SK-N-SH treated with all-trans-retinoic acid at 6 μM for 48 hours (cell line): ENCODE results near the gene RNF207.

Source experiments
- ATAC-seq: fragments of 200-7000 bp; cut with Tn5 transposase; 3 replicates; pipeline ENCODE4 v1.9.1; 2020; ENCODE audit warnings: mild to moderate bottlenecking, moderate library complexity
- ARNTL ChIP-seq: fragments of 450-650 bp; formaldehyde crosslinking; IDR thresholded peaks from 2 replicates; pipeline ENCODE4 v1.5.0; 2020; ENCODE audit warnings: low read depth, mild to moderate bottlenecking, moderate library complexity, borderline replicate concordance
- BACH2 ChIP-seq: fragments of 250-450 bp; sonication (Bioruptor Pico); IDR thresholded peaks from 2 replicates; pipeline ENCODE4 v1.9.0; 2021; ENCODE audit warnings: mild to moderate bottlenecking, borderline replicate concordance
- CSDC2 ChIP-seq: fragments of 250-450 bp; sonication (Bioruptor Pico); IDR thresholded peaks from 2 replicates; pipeline ENCODE4 v1.5.0; 2020; ENCODE audit warnings: mild to moderate bottlenecking, moderate library complexity
- GLIS3 ChIP-seq: fragments of 250-450 bp; sonication (Bioruptor Pico); IDR thresholded peaks from 2 replicates; pipeline ENCODE4 v1.5.0; 2020; ENCODE audit warnings: mild to moderate bottlenecking, moderate library complexity
- ISL1 ChIP-seq: fragments of 250-450 bp; sonication (Bioruptor Pico); IDR thresholded peaks from 2 replicates; pipeline ENCODE4 v2.1.2; 2022; ENCODE audit warnings: mild to moderate bottlenecking, moderate library complexity
- OSR1 ChIP-seq: fragments of 250-450 bp; sonication (Bioruptor Pico); IDR thresholded peaks from 2 replicates; pipeline ENCODE4 v1.8.0; 2022; ENCODE audit warnings: moderate library complexity, mild to moderate bottlenecking, inconsistent platforms
- PPARA ChIP-seq: fragments of 250-450 bp; sonication (Bioruptor Pico); IDR thresholded peaks from 2 replicates; pipeline ENCODE4 v1.5.0; 2020; ENCODE audit warnings: mild to moderate bottlenecking, borderline replicate concordance
- RARB ChIP-seq: fragments of 250-450 bp; sonication (Bioruptor Pico); IDR thresholded peaks from 2 replicates; pipeline ENCODE4 v1.8.0; 2021; ENCODE audit warnings: mild to moderate bottlenecking, moderate library complexity
- SNAI2 ChIP-seq: fragments of 250-450 bp; sonication (Bioruptor Pico); IDR thresholded peaks from 2 replicates; pipeline ENCODE4 v1.5.0; 2020; ENCODE audit warnings: mild to moderate bottlenecking, moderate library complexity
- ZC3H10 ChIP-seq: fragments of 250-450 bp; sonication (Bioruptor Pico); IDR thresholded peaks from 2 replicates; pipeline ENCODE4 v1.5.1; 2021; ENCODE audit warnings: mild to moderate bottlenecking, moderate library complexity
- ZFP30 ChIP-seq: fragments of 450-650 bp; formaldehyde crosslinking; IDR thresholded peaks from 2 replicates; pipeline ENCODE4 v1.5.0; 2022; ENCODE audit warnings: mild to moderate bottlenecking, moderate library complexity
- ZNF565 ChIP-seq: fragments of 450-650 bp; formaldehyde crosslinking; conservative IDR thresholded peaks from 2 replicates; pipeline ENCODE4 v1.5.0; 2020; ENCODE audit warnings: low read depth, mild to moderate bottlenecking, moderate library complexity
- TF ChIP-seq, protein P1 (sequence below): fragments of 250-450 bp; sonication (Bioruptor Pico); IDR thresholded peaks from 2 replicates; pipeline ENCODE4 v1.5.1; 2021; ENCODE audit warnings: mild to moderate bottlenecking, moderate library complexity
- TF ChIP-seq, protein P2 (sequence below): fragments of 250-450 bp; sonication (Bioruptor Pico); IDR thresholded peaks from 2 replicates; pipeline ENCODE4 v1.5.1; 2020; ENCODE audit warnings: low read depth, mild to moderate bottlenecking, moderate library complexity
- TF ChIP-seq, protein P3 (sequence below): fragments of 250-450 bp; sonication (Bioruptor Pico); IDR thresholded peaks from 2 replicates; pipeline ENCODE4 v1.5.0; 2020; ENCODE audit warnings: mild to moderate bottlenecking, moderate library complexity
- TF ChIP-seq, protein P4 (sequence below): fragments of 250-450 bp; sonication (Bioruptor Pico); IDR thresholded peaks from 2 replicates; pipeline ENCODE4 v1.8.0; 2021; ENCODE audit warnings: low read depth, mild to moderate bottlenecking, moderate library complexity, borderline replicate concordance
- TF ChIP-seq, protein P5 (sequence below): fragments of 250-450 bp; sonication (Bioruptor Pico); IDR thresholded peaks from 2 replicates; pipeline ENCODE4 v1.8.0; 2020; ENCODE audit warnings: mild to moderate bottlenecking, moderate library complexity, borderline replicate concordance

RNF207 gene

DNA sequence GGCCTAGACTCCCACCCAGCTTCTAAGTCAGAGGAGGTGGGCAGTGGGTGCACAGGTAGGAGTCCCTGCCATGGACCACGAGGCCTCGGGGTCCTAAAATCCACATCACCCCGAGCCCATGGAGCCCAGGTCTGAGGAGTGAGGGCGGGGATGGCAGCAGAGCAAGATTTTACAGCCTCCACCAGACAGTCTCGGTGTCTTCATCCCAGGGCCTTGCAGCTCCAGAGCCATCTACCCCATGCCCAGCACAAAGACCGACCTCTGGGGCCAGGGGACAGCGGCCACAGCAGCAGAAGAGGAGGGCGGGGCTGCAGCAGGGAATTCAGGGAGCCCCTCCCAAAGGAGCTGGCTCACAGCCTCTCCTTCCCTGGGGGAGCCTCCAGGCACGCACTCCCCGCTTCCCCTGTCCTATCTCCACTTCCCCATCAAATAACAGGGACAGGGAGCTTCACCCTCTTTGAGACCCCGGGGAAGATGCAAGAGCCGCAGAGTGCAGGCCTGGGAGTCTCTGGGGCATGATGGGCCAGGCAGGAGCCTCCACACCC, 40.4 kb upstream of the RNF207 start:
- no peak for TF ChIP-seq ISL1 (CRISPR knock-in tag)
- TF ChIP-seq SNAI2 (CRISPR knock-in tag), result no peak
- TF ChIP-seq, protein P1, sequence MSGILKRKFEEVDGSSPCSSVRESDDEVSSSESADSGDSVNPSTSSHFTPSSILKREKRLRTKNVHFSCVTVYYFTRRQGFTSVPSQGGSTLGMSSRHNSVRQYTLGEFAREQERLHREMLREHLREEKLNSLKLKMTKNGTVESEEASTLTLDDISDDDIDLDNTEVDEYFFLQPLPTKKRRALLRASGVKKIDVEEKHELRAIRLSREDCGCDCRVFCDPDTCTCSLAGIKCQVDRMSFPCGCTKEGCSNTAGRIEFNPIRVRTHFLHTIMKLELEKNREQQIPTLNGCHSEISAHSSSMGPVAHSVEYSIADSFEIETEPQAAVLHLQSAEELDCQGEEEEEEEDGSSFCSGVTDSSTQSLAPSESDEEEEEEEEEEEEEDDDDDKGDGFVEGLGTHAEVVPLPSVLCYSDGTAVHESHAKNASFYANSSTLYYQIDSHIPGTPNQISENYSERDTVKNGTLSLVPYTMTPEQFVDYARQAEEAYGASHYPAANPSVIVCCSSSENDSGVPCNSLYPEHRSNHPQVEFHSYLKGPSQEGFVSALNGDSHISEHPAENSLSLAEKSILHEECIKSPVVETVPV (CRISPR knock-in tag), result no peak
- no peak for TF ChIP-seq ZNF565
- TF ChIP-seq ZFP30 (CRISPR knock-in tag), result no peak
- TF ChIP-seq, protein P2, sequence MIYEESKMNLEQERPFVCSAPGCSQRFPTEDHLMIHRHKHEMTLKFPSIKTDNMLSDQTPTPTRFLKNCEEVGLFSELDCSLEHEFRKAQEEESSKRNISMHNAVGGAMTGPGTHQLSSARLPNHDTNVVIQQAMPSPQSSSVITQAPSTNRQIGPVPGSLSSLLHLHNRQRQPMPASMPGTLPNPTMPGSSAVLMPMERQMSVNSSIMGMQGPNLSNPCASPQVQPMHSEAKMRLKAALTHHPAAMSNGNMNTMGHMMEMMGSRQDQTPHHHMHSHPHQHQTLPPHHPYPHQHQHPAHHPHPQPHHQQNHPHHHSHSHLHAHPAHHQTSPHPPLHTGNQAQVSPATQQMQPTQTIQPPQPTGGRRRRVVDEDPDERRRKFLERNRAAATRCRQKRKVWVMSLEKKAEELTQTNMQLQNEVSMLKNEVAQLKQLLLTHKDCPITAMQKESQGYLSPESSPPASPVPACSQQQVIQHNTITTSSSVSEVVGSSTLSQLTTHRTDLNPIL (CRISPR knock-in tag), result no peak
- TF ChIP-seq ARNTL, result no peak
- TF ChIP-seq, protein P3, sequence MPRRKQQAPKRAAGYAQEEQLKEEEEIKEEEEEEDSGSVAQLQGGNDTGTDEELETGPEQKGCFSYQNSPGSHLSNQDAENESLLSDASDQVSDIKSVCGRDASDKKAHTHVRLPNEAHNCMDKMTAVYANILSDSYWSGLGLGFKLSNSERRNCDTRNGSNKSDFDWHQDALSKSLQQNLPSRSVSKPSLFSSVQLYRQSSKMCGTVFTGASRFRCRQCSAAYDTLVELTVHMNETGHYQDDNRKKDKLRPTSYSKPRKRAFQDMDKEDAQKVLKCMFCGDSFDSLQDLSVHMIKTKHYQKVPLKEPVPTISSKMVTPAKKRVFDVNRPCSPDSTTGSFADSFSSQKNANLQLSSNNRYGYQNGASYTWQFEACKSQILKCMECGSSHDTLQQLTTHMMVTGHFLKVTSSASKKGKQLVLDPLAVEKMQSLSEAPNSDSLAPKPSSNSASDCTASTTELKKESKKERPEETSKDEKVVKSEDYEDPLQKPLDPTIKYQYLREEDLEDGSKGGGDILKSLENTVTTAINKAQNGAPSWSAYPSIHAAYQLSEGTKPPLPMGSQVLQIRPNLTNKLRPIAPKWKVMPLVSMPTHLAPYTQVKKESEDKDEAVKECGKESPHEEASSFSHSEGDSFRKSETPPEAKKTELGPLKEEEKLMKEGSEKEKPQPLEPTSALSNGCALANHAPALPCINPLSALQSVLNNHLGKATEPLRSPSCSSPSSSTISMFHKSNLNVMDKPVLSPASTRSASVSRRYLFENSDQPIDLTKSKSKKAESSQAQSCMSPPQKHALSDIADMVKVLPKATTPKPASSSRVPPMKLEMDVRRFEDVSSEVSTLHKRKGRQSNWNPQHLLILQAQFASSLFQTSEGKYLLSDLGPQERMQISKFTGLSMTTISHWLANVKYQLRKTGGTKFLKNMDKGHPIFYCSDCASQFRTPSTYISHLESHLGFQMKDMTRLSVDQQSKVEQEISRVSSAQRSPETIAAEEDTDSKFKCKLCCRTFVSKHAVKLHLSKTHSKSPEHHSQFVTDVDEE (CRISPR knock-in tag), result no peak
- no peak for TF ChIP-seq OSR1
- TF ChIP-seq CSDC2 (CRISPR knock-in tag), result no peak
- TF ChIP-seq, protein P4, sequence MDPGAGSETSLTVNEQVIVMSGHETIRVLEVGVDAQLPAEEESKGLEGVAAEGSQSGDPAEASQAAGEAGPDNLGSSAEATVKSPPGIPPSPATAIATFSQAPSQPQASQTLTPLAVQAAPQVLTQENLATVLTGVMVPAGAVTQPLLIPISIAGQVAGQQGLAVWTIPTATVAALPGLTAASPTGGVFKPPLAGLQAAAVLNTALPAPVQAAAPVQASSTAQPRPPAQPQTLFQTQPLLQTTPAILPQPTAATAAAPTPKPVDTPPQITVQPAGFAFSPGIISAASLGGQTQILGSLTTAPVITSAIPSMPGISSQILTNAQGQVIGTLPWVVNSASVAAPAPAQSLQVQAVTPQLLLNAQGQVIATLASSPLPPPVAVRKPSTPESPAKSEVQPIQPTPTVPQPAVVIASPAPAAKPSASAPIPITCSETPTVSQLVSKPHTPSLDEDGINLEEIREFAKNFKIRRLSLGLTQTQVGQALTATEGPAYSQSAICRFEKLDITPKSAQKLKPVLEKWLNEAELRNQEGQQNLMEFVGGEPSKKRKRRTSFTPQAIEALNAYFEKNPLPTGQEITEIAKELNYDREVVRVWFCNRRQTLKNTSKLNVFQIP (CRISPR knock-in tag), result no peak
- TF ChIP-seq BACH2, result no peak
- no peak for TF ChIP-seq ZC3H10 (CRISPR knock-in tag)
- no peak for TF ChIP-seq PPARA (CRISPR knock-in tag)
- TF ChIP-seq, protein P5, sequence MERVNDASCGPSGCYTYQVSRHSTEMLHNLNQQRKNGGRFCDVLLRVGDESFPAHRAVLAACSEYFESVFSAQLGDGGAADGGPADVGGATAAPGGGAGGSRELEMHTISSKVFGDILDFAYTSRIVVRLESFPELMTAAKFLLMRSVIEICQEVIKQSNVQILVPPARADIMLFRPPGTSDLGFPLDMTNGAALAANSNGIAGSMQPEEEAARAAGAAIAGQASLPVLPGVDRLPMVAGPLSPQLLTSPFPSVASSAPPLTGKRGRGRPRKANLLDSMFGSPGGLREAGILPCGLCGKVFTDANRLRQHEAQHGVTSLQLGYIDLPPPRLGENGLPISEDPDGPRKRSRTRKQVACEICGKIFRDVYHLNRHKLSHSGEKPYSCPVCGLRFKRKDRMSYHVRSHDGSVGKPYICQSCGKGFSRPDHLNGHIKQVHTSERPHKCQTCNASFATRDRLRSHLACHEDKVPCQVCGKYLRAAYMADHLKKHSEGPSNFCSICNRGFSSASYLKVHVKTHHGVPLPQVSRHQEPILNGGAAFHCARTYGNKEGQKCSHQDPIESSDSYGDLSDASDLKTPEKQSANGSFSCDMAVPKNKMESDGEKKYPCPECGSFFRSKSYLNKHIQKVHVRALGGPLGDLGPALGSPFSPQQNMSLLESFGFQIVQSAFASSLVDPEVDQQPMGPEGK, result no peak
- no peak for TF ChIP-seq RARB (CRISPR knock-in tag)
- no peak for TF ChIP-seq GLIS3 (CRISPR knock-in tag)

DNA sequence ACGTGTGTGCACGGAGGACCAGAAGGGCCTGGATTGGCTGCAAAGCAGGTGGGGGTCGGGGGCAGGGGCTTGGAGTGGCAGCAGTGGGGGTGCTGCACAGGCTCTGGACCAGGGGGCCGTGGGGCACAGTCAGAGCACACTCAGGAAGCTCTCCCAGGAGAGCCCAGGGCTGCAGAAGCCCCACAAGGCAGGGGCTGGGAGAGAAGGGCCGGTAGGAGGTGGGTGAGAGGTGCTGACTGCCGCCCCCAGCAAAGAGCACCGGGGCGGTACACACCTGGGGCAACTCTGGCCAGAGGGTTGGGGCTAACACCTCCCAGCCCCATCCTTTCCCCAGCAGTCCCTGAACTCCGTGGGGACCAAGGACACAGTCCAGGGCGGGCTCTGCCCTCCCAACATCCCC, 39.7 kb upstream of the RNF207 start:
- ATAC-seq, result no peak

More for the DNA sequence above, 40.4 kb upstream of the RNF207 start:
- no peak for ATAC-seq

More for the DNA sequence above, 39.7 kb upstream of the RNF207 start:
- TF ChIP-seq ZNF565 (no peak), BACH2 (no peak), ZC3H10 (CRISPR knock-in tag) (no peak)
- TF ChIP-seq, protein P1 (CRISPR knock-in tag), result no peak
- TF ChIP-seq, protein P5, result no peak
- TF ChIP-seq, all 23 proteins: peak for 0
